Measurements from ENCODE around the gene MICAL3. TPM values are rescaled to one million over a fixed set of nuclear protein-coding genes. Genes with fewer than 3 reads are reported as not detected.
"Not testable (repeated sequence)": the region's sequence is repeated elsewhere in the genome, so short reads cannot be mapped to it uniquely, and the experiment has no call there.

The MICAL3 gene
- total RNA-seq, 1 donor from 2014 or later, result 47.9 TPM

- Mint-ChIP-seq H3K4me3 (ENCODE audit: unreplicated experiment) (no peak overlapping the region), H3K36me3 (ENCODE audit: unreplicated experiment) (no peaks in the 10 kb centered on the region), H3K4me1 (ENCODE audit: unreplicated experiment) (peaks cover 25% of the 10 kb centered on the region), H3K9me3 (ENCODE audit: unreplicated experiment) (no peaks in the 10 kb centered on the region), H3K27me3 (ENCODE audit: unreplicated experiment) (peaks cover 4% of the 10 kb centered on the region), H3K27ac (ENCODE audit: unreplicated experiment) (peak overlapping the region; percentile 24)
- no peak for TF ChIP-seq CTCF (IDR thresholded peaks at IDR 0.05)
- no peak for DNase-seq (ENCODE audit: extremely low spot score, unreplicated experiment)
These were observed 31.3 kb upstream of the MICAL3 start for GRCh38 chr22:18055619-18056160.

GRCh38 chr22:18053216-18053946, 29.0 kb upstream of the MICAL3 start:
- not testable (repeated sequence) for H3K36me3 Mint-ChIP-seq (ENCODE audit: unreplicated experiment); DNase-seq (ENCODE audit: extremely low spot score, unreplicated experiment); H3K27ac Mint-ChIP-seq (ENCODE audit: unreplicated experiment); H3K9me3 Mint-ChIP-seq (ENCODE audit: unreplicated experiment); H3K27me3 Mint-ChIP-seq (ENCODE audit: unreplicated experiment); H3K4me3 Mint-ChIP-seq (ENCODE audit: unreplicated experiment)
- H3K4me1 Mint-ChIP-seq (ENCODE audit: unreplicated experiment), result peaks cover 22% of the 10 kb centered on the region

GRCh38 chr22:18051113-18051512, 26.8 kb upstream of the MICAL3 start:
- not testable (repeated sequence) for H3K9me3 Mint-ChIP-seq (ENCODE audit: unreplicated experiment); H3K4me3 Mint-ChIP-seq (ENCODE audit: unreplicated experiment); DNase-seq (ENCODE audit: extremely low spot score, unreplicated experiment); H3K4me1 Mint-ChIP-seq (ENCODE audit: unreplicated experiment); H3K36me3 Mint-ChIP-seq (ENCODE audit: unreplicated experiment); H3K27me3 Mint-ChIP-seq (ENCODE audit: unreplicated experiment); H3K27ac Mint-ChIP-seq (ENCODE audit: unreplicated experiment)

- Mint-ChIP-seq H3K27ac (ENCODE audit: unreplicated experiment) (no peak overlapping the region), H3K27me3 (ENCODE audit: unreplicated experiment) (no peaks in the 10 kb centered on the region), H3K4me3 (ENCODE audit: unreplicated experiment) (no peak overlapping the region), H3K9me3 (ENCODE audit: unreplicated experiment) (no peaks in the 10 kb centered on the region), H3K36me3 (ENCODE audit: unreplicated experiment) (no peaks in the 10 kb centered on the region), H3K4me1 (ENCODE audit: unreplicated experiment) (peaks cover 2% of the 10 kb centered on the region)
- DNase-seq (ENCODE audit: extremely low spot score, unreplicated experiment), result no peak
- no peak for TF ChIP-seq CTCF (IDR thresholded peaks at IDR 0.05)
These were observed 25.7 kb upstream of the MICAL3 start for GRCh38 chr22:18050065-18050464.

GRCh38 chr22:18048441-18048898, 24.1 kb upstream of the MICAL3 start:
- Mint-ChIP-seq H3K27me3 (ENCODE audit: unreplicated experiment) (no peaks in the 10 kb centered on the region), H3K9me3 (ENCODE audit: unreplicated experiment) (no peaks in the 10 kb centered on the region), H3K4me3 (ENCODE audit: unreplicated experiment) (no peak overlapping the region), H3K36me3 (ENCODE audit: unreplicated experiment) (no peaks in the 10 kb centered on the region), H3K4me1 (ENCODE audit: unreplicated experiment) (peaks cover 14% of the 10 kb centered on the region), H3K27ac (ENCODE audit: unreplicated experiment) (no peak overlapping the region)
- no peak for TF ChIP-seq CTCF (IDR thresholded peaks at IDR 0.05)
- no peak for DNase-seq (ENCODE audit: extremely low spot score, unreplicated experiment)

- TF ChIP-seq CTCF (IDR thresholded peaks at IDR 0.05), result no peak
- H3K9me3 Mint-ChIP-seq (ENCODE audit: unreplicated experiment), result no peaks in the 10 kb centered on the region
- no peak overlapping the region for H3K4me3 Mint-ChIP-seq (ENCODE audit: unreplicated experiment)
- no peak overlapping the region for H3K27ac Mint-ChIP-seq (ENCODE audit: unreplicated experiment)
- no peaks in the 10 kb centered on the region for H3K27me3 Mint-ChIP-seq (ENCODE audit: unreplicated experiment)
- peaks cover 14% of the 10 kb centered on the region for H3K4me1 Mint-ChIP-seq (ENCODE audit: unreplicated experiment)
- no peaks in the 10 kb centered on the region for H3K36me3 Mint-ChIP-seq (ENCODE audit: unreplicated experiment)
- DNase-seq (ENCODE audit: extremely low spot score, unreplicated experiment), result no peak
These were observed 23.7 kb upstream of the MICAL3 start for GRCh38 chr22:18048041-18048440.

Data from osteocyte (in vitro differentiated cells).